Gastrocnemius medialis (tissue), 4 donors: Measurements from ENCODE around the gene ZNF423. TPM values are rescaled to one million over a fixed set of nuclear protein-coding genes. Genes with fewer than 3 reads are reported as not detected.

Experiments used
- ATAC-seq, 2 donors: fragments of 150-250 bp; one replicate each; pipeline ENCODE4 v1.9.1; 2016
- DNase-seq, 2 donors: peaks; one replicate each; pipeline ENCODE4 v3.0.0-alpha.2; 2019
- H3K27ac ChIP-seq, 4 donors: fragments of 200-600 bp; sonication (generic); 1 replicate in 1 of 4; 2 replicates in 3 of 4; pipeline ENCODE4 v1.5.1; 2016 to 2018; ENCODE audit warnings: mild to moderate bottlenecking in 2 of 4, moderate library complexity in 1 of 4
- H3K27me3 ChIP-seq, 3 donors: fragments of 200-600 bp; sonication (generic) in 2 of 3; 1 replicate in 1 of 3; 2 replicates in 2 of 3; pipeline versions ENCODE4 v1.5.1 to v1.6.0; 2016 to 2019; ENCODE audit warnings: mild to moderate bottlenecking in 1 of 3, moderate library complexity in 1 of 3
- H3K36me3 ChIP-seq, 2 donors: fragments of 200-600 bp; sonication (generic) in 1 of 2; one replicate each; pipeline ENCODE4 v1.5.1; 2017 to 2018
- H3K4me1 ChIP-seq, 2 donors: fragments of 200-600 bp; sonication (generic) in 1 of 2; one replicate each; pipeline ENCODE4 v1.5.1; 2016 to 2017; ENCODE audit warnings: mild to moderate bottlenecking in 2 of 2
- H3K4me3 ChIP-seq, 4 donors: fragments of 200-600 bp; sonication (generic) in 3 of 4; 1 replicate in 1 of 4; 2 replicates in 3 of 4; pipeline ENCODE4 v1.5.1; 2016 to 2019; ENCODE audit warnings: mild to moderate bottlenecking in 2 of 4
- H3K9me3 ChIP-seq, 3 donors: fragments of 200-600 bp; sonication (generic) in 2 of 3; 1 replicate in 1 of 3; 2 replicates in 2 of 3; pipeline ENCODE4 v1.5.1; 2016 to 2019
- POLR2A ChIP-seq, 2 donors: fragments of 450-650 bp; IDR thresholded peaks; one replicate each; pipeline ENCODE4 v1.6.1; 2017; ENCODE audit warnings: antibody characterized with exemption in 2 of 2, mild to moderate bottlenecking in 2 of 2, moderate library complexity in 2 of 2
- in situ Hi-C, 4 donors: fragments of 200-750 bp; cut with MboI; loops; one replicate each; pipeline versions ENCODE4 v1.15.0 to v1.8.0; 2017; ENCODE audit warnings: low sequenced_read_pairs in 4 of 4
- intact Hi-C: fragments of 100-400 bp; cut with DNase I; formaldehyde crosslinking; loops from one replicate; pipeline ENCODE4 v1.15.1; 2023; ENCODE audit warnings: low total_unique reads
- total RNA-seq, 4 donors: library from RNA; depleted of rRNA; stranded (reverse); fragments of >200 nt; gene quantifications; one replicate each; pipeline versions ENCODE4 v1.1.0 to v1.2.3, GENCODE V29; 2016
- TF ChIP-seq, protein P1 (sequence below), 5 experiments: fragments of 450-650 bp in 3 of 5; fragments of 200-600 bp in 2 of 5; sonication (generic) in 2 of 5; IDR thresholded peaks in 4 of 5; conservative IDR thresholded peaks in 1 of 5; 1 replicate in 4 of 5; 2 replicates in 1 of 5; pipeline ENCODE4 v1.5.1; 2016 to 2019; ENCODE audit warnings: antibody characterized with exemption in 5 of 5, mild to moderate bottlenecking in 3 of 5, moderate library complexity in 3 of 5

Gene ZNF423
- total RNA-seq, 4 donors from 2014 or later, result 8.4 to 15.8 (median 12.5) TPM

DNA sequence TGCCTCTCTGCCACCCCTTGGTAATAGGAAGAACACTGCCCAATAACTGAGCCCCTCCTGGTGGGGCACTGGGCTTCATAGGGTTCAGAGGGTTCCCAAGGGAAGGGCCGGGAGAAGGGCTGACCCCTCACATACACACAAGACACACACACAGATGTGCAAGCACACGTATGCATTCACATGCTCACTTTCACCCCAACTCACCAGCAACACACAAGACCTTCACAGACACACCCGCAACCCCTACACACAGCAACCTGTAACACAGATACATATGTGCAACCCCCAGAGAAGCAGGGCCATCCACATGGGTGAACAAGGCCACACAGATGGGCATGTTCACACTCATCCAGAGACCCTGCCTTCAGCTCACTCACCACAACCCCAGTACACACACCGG lies 225.1 kb downstream of the ZNF423 start:
- ATAC-seq, result no peak
- Histone ChIP-seq H3K36me3 (peaks cover 0 to under 1% of the 10 kb centered on the region in 2 donors), H3K4me3 (no peak overlapping the region), H3K9me3 (no peaks in the 10 kb centered on the region), H3K27ac (no peak overlapping the region), H3K4me1 (peaks cover 6 to 16% of the 10 kb centered on the region in 2 donors), H3K27me3 (no peaks in the 10 kb centered on the region)
- intact Hi-C loops (loop anchor here (2.0 kb wide), 1 partner anchor 50 kb away; no protein-coding TSS in a partner anchor), in situ Hi-C loops (no loop called here)
- no peak for DNase-seq
- TF ChIP-seq POLR2A (IDR thresholded peaks at IDR 0.05), result no peak
- TF ChIP-seq, protein P1, sequence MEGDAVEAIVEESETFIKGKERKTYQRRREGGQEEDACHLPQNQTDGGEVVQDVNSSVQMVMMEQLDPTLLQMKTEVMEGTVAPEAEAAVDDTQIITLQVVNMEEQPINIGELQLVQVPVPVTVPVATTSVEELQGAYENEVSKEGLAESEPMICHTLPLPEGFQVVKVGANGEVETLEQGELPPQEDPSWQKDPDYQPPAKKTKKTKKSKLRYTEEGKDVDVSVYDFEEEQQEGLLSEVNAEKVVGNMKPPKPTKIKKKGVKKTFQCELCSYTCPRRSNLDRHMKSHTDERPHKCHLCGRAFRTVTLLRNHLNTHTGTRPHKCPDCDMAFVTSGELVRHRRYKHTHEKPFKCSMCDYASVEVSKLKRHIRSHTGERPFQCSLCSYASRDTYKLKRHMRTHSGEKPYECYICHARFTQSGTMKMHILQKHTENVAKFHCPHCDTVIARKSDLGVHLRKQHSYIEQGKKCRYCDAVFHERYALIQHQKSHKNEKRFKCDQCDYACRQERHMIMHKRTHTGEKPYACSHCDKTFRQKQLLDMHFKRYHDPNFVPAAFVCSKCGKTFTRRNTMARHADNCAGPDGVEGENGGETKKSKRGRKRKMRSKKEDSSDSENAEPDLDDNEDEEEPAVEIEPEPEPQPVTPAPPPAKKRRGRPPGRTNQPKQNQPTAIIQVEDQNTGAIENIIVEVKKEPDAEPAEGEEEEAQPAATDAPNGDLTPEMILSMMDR (IDR thresholded peaks at IDR 0.05 in 4 of 5, conservative IDR thresholded peaks at IDR 0.05 in 1 of 5), result no peak

DNA sequence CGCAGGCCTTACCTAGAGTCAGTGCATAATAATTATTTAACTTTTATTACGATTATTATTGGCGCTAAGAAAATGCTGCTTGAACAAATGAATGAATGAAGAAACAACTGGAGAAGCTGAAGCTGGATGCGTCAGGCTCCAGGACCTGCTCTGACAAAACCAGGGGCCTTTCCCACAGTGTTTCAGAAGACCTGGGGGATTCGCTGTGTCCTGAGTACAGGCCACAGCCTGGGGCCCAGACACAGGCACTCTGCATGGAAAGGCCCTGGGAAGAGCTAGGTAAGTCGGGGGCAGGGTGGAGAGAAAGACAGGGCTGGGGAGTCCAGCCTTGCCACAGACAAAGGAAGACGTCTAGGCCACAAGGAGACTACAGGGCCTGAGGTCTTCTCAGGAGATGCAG lies 226.1 kb downstream of the ZNF423 start:
- H3K27me3 ChIP-seq, result no peaks in the 10 kb centered on the region
- no peaks in the 10 kb centered on the region for H3K36me3 ChIP-seq
- no peak overlapping the region for H3K4me3 ChIP-seq
- DNase-seq, result no peak
- in situ Hi-C loops, result no loop called here
- no peaks in the 10 kb centered on the region for H3K9me3 ChIP-seq
- TF ChIP-seq POLR2A (IDR thresholded peaks at IDR 0.05), result no peak
- TF ChIP-seq, protein P1 (IDR thresholded peaks at IDR 0.05 in 4 of 5, conservative IDR thresholded peaks at IDR 0.05 in 1 of 5), result no peak
- no peak for ATAC-seq
- no peak overlapping the region for H3K27ac ChIP-seq
- intact Hi-C loops, result loop anchor here (2.0 kb wide), 1 partner anchor 49 kb away; no protein-coding TSS in a partner anchor
- peaks cover 6 to 16% of the 10 kb centered on the region in 2 donors for H3K4me1 ChIP-seq

DNA sequence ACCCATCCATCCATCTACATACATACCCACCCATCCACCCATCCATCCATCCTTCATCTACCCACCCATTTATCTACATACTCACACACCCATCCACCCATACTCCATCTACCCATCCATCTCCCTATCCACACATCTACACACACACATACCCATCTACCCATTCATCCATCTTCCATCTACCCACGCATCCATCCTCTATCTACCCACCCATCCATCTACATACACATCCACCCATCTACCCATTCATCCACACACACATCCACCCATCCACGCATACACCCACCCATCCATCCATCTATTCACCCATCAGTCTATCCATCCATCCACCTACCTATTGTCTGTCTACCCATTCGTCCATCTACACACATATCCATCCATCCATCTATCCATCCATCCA lies 227.8 kb downstream of the ZNF423 start:
- H3K27ac ChIP-seq, result no peak overlapping the region
- no peak for ATAC-seq
- no peak overlapping the region for H3K4me3 ChIP-seq
- in situ Hi-C loops, result no loop called here
- no peak for TF ChIP-seq POLR2A (IDR thresholded peaks at IDR 0.05)
- TF ChIP-seq, protein P1 (IDR thresholded peaks at IDR 0.05 in 4 of 5, conservative IDR thresholded peaks at IDR 0.05 in 1 of 5), result no peak
- H3K36me3 ChIP-seq, result no peaks in the 10 kb centered on the region
- H3K27me3 ChIP-seq, result no peaks in the 10 kb centered on the region
- peaks cover 4 to 15% of the 10 kb centered on the region in 2 donors for H3K4me1 ChIP-seq
- no peaks in the 10 kb centered on the region for H3K9me3 ChIP-seq
- intact Hi-C loops, result no loop called here
- DNase-seq, result no peak

DNA sequence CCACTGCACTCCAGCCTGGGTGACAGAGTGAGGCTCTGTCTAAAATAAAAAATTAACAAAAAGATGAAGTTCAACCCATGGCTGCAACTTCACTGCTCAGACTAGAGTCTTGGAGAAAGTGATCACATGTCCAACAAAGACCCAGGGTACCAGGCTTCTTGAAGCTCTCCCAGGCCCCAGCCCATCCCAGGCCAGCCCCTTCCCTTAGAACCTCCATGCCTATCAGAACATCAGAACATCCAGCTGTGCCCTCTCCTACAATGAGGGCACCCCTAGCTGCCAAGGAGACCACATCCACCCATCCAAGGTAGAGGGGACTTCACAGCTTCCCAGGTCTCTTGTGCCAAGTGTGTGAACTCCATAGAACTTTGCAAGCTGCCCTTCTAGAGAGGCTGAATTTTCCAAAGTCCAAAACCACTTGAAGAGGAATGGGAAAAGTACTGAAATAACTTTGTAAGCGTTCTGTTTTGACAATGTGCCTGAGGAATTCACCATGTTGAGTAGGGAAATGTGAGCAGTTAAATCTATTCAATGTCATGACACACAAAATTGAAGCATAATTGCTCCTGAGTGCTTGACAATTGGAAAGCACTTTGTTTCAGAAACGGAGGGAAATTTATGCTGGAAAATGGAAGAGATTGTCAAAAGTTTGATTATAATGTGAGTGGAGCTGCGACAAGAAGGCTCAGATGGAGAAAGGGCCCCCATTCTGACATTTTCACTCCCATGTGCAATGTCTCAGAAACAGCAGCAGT lies 230.4 kb downstream of the ZNF423 start:
- DNase-seq, result no peak
- intact Hi-C loops (no loop called here), in situ Hi-C loops (no loop called here)
- Histone ChIP-seq H3K9me3 (no peaks in the 10 kb centered on the region), H3K36me3 (no peaks in the 10 kb centered on the region), H3K27ac (no peak overlapping the region), H3K27me3 (no peaks in the 10 kb centered on the region), H3K4me1 (peaks cover 9% of the 10 kb centered on the region in 2 donors), H3K4me3 (no peak overlapping the region)
- ATAC-seq, result no peak
- TF ChIP-seq, protein P1 (IDR thresholded peaks at IDR 0.05 in 4 of 5, conservative IDR thresholded peaks at IDR 0.05 in 1 of 5), result no peak
- TF ChIP-seq POLR2A (IDR thresholded peaks at IDR 0.05), result no peak
